ENCODE results near the gene CSTB. TPM values are rescaled to one million over a fixed set of nuclear protein-coding genes. Genes with fewer than 3 reads are reported as not detected.

The CSTB gene
- total and polyA plus RNA-seq, 2 of the 8 experiments (the other 6 are each of a cell fraction or from before 2014, with no cell fraction given) = 53.8 to 64.1 TPM

DNA sequence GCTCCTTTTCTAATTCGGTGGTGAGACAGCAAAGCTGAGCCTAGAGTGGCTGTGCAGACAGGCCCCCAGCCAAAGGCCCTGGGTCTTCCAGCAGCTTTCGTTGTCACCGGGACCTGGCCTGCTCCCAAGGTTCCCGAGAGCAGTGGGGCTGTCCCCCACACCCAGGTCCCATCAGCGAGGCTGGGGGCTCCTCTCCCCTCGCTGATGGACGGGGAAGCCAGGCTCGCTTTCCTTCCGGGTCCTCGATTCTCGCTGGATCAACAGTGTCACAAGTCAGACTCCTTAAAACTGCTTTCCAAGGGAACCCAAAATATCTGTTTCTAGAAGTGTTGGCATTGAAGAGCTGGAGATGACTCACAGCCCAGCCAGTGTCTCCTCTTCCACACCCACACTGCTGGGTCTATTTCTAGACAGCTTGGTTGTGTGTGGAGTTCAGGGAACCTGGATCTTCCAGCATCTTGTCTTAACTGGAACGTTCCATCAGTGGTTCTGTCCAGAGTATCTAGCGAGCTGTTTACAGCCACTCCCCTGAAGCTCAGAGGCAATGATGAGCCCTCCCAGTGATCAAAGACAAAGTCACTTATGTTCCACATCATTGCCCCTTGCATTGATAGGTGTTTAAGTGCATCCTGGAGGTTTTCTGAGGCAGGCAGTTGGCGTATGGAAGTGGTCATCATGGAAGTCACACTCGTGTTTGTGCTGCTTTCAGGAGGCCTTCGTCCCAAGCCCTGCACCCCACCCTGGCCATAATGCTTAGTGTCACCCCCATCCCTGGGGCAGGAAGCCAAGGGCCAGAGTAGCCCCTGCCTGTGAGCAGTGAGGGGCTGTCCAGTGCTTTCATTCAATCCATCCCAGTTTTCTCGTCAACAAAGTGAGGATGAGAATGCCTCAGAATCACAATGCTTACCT lies 48.5 kb upstream of the CSTB start:
- no peak overlapping the region for H3K27ac ChIP-seq (ENCODE audit: low read depth, low read length)

More for the DNA sequence above, 48.5 kb upstream of the CSTB start:
- no peak for FAIRE-seq
- TF ChIP-seq TEAD4 (IDR thresholded peaks at IDR 0.05; ENCODE audit: low read depth, low read length) (no peak), ZNF274 (IDR thresholded peaks at IDR 0.05; ENCODE audit: borderline replicate concordance, extremely low read depth, low read length) (no peak), HDAC2 (IDR thresholded peaks at IDR 0.05; ENCODE audit: borderline replicate concordance in 1 of 2, low read depth in 2 of 2, low read length in 2 of 2) (no peak)
- peaks cover 0 to 13% of the 10 kb centered on the region in 2 experiments; a peak in 1 of 4 replicates for H3K9me3 ChIP-seq (ENCODE audit: insufficient read depth in 2 of 2, low read depth in 1 of 2, low read length in 1 of 2)
- H3K4ac ChIP-seq (replicated peaks; ENCODE audit: insufficient read length, low read depth, low read length) = no peak overlapping the region
- no peaks in the 10 kb centered on the region for H4K20me1 ChIP-seq (replicated peaks in 1 of 2; ENCODE audit: control insufficient read depth in 1 of 2, insufficient read depth in 2 of 2, low read length in 2 of 2)
- H2AFZ ChIP-seq (ENCODE audit: low read length) = no peak overlapping the region
- H3K9ac ChIP-seq (replicated peaks in 1 of 4; ENCODE audit: extremely low read depth in 1 of 4, low read depth in 3 of 4, low read length in 3 of 4) = no peak overlapping the region
- H3K23ac ChIP-seq (ENCODE audit: insufficient read length) = no peak overlapping the region
- no peak overlapping the region for H2BK15ac ChIP-seq (ENCODE audit: low read length)
- H2AK5ac ChIP-seq (ENCODE audit: low read depth, low read length) = no peak overlapping the region
- H2BK12ac ChIP-seq (ENCODE audit: low read depth, low read length) = no peak overlapping the region; the same call in 1 of the 2 replicates
- 89% methylated on average over 17 of the region's 17 CpGs; no CpG with 5 or more reads in 1 of the 2 experiments for WGBS, 2 experiments (ENCODE audit: extremely low coverage in 1 of 2, insufficient coverage in 1 of 2, insufficient read length in 1 of 2, insufficient replicate concordance in 2 of 2, low coverage in 1 of 2, low lambda C conversion rate in 2 of 2, missing lambda C conversion rate in 1 of 2)
- H3K18ac ChIP-seq (ENCODE audit: extremely low read depth, low read length) = no peak overlapping the region
- peaks cover 0 to 7% (median 4%) of the 10 kb centered on the region in 4 experiments; a peak in 3 of 7 replicates for H3K4me1 ChIP-seq (replicated peaks in 1 of 4; ENCODE audit: control insufficient read depth in 3 of 4, insufficient read depth in 4 of 4, low read length in 3 of 4)
- H3K4me3 ChIP-seq (ENCODE audit: extremely low read depth in 1 of 4, insufficient read depth in 2 of 4, low read depth in 3 of 4, low read length in 4 of 4) = no peak overlapping the region
- H4K91ac ChIP-seq (replicated peaks; ENCODE audit: insufficient read length, low read length) = no peak overlapping the region
- ChIA-PET CTCF (ENCODE audit: partially characterized antibody) (interaction anchor here (1.0 to 3.2 kb wide), 7 partner anchors 8 to 151 kb away, joined by 3 to 26 read pairs (median 4); no protein-coding TSS in a partner anchor), POLR2A (ENCODE audit: partially characterized antibody) (interaction anchor here (1.2 to 1.5 kb wide), 2 partner anchors 13 to 16 kb away, joined by 5 read pairs; no protein-coding TSS in a partner anchor)
- no peaks in the 10 kb centered on the region for H3K79me1 ChIP-seq (ENCODE audit: low read depth, low read length)
- no peaks in the 10 kb centered on the region for H3K23me2 ChIP-seq (ENCODE audit: low read depth, low read length)
- no peak overlapping the region for H3K56ac ChIP-seq (replicated peaks; ENCODE audit: insufficient read length, low read depth, low read length)
- no peak overlapping the region for H2BK5ac ChIP-seq (ENCODE audit: low read depth, low read length)
- no peak overlapping the region for H3K4me2 ChIP-seq (ENCODE audit: insufficient read depth in 1 of 2, low read depth in 2 of 2, low read length in 2 of 2)
- H2BK120ac ChIP-seq (replicated peaks; ENCODE audit: low read depth, low read length) = no peak overlapping the region
- H3K36me3 ChIP-seq (ENCODE audit: control insufficient read depth in 2 of 4, insufficient read depth in 4 of 4, low read length in 3 of 4) = no peaks in the 10 kb centered on the region
- H4K8ac ChIP-seq (ENCODE audit: extremely low read depth, insufficient read depth, low read length) = no peak overlapping the region
- H4K5ac ChIP-seq (ENCODE audit: insufficient read length, low read depth, low read length) = no peak overlapping the region
- H3K14ac ChIP-seq (ENCODE audit: insufficient read length) = no peak overlapping the region
- H3K79me2 ChIP-seq (ENCODE audit: control insufficient read depth in 1 of 2, insufficient read depth in 2 of 2, low read length in 2 of 2) = no peaks in the 10 kb centered on the region
- no peak overlapping the region for H2BK20ac ChIP-seq (ENCODE audit: low read length)
- no peak for DNase-seq (ENCODE audit: low read depth in 1 of 2, low spot score in 2 of 2)
- no peaks in the 10 kb centered on the region for H3K27me3 ChIP-seq (replicated peaks in 1 of 4; ENCODE audit: control insufficient read depth in 3 of 4, extremely low read depth in 1 of 4, insufficient read depth in 3 of 4, low read length in 3 of 4)
